H9 (cell line): ENCODE results near the gene NEMP1. TPM values are rescaled to one million over a fixed set of nuclear protein-coding genes. Genes with fewer than 3 reads are reported as not detected.

Source experiments
- DNase-seq: peaks from one replicate; pipeline ENCODE4 v3.0.0-alpha.2; 2017
- H2AFZ ChIP-seq: one replicate; pipeline ENCODE4 v1.6.1; 2013; ENCODE audit warnings: mild to moderate bottlenecking, low read length, control low read depth, moderate library complexity
- H2AK5ac ChIP-seq: 2 replicates; pipeline ENCODE4 v1.6.1; 2013; ENCODE audit warnings: low read length, control low read depth, mixed read lengths; ENCODE audit not compliant: insufficient read length
- H2BK120ac ChIP-seq: one replicate; pipeline ENCODE4 v1.6.1; 2013; ENCODE audit warnings: low read depth, mild to moderate bottlenecking, low read length, control low read depth, inconsistent platforms; ENCODE audit not compliant: poor library complexity, severe bottlenecking
- H2BK12ac ChIP-seq: 2 replicates; pipeline ENCODE4 v1.6.1; 2013; ENCODE audit warnings: low read length, control low read depth, mixed read lengths, low read depth; ENCODE audit not compliant: insufficient read length
- H2BK15ac ChIP-seq: 2 replicates; pipeline ENCODE4 v1.6.1; 2013; ENCODE audit warnings: low read depth, low read length, control low read depth
- H2BK20ac ChIP-seq: one replicate; pipeline ENCODE4 v1.6.1; 2013; ENCODE audit warnings: low read depth, mild to moderate bottlenecking, low read length, control low read depth, inconsistent platforms; ENCODE audit not compliant: poor library complexity, severe bottlenecking
- H2BK5ac ChIP-seq: 2 replicates; pipeline ENCODE4 v1.6.1; 2013; ENCODE audit warnings: low read length, control low read depth, mixed read lengths; ENCODE audit not compliant: insufficient read length
- H3K14ac ChIP-seq: 2 replicates; pipeline ENCODE4 v1.6.1; 2013; ENCODE audit warnings: low read length, control low read depth; ENCODE audit not compliant: insufficient read depth
- H3K18ac ChIP-seq: 2 replicates; pipeline ENCODE4 v1.6.1; 2013; ENCODE audit warnings: low read depth, mild to moderate bottlenecking, mixed read lengths, low read length, control low read depth; ENCODE audit not compliant: insufficient read length
- H3K23ac ChIP-seq: 2 replicates; pipeline ENCODE4 v1.6.1; 2013; ENCODE audit warnings: low read length, control low read depth, mixed read lengths, low read depth; ENCODE audit not compliant: insufficient read length
- H3K23me2 ChIP-seq: 2 replicates; pipeline ENCODE4 v1.6.1; 2013; ENCODE audit warnings: low read depth, mild to moderate bottlenecking, mixed read lengths, low read length, control low read depth; ENCODE audit not compliant: insufficient read length, poor library complexity, severe bottlenecking
- H3K27ac ChIP-seq: 2 replicates; pipeline ENCODE4 v1.5.1; 2013; ENCODE audit warnings: low read length, control low read depth, mixed read lengths, low read depth; ENCODE audit not compliant: insufficient read length
- H3K27me3 ChIP-seq: 2 replicates; pipeline ENCODE4 v1.6.1; 2013; ENCODE audit warnings: low read length, control low read depth, inconsistent platforms; ENCODE audit not compliant: insufficient read depth
- H3K4ac ChIP-seq: 2 replicates; pipeline ENCODE4 v1.6.1; 2013; ENCODE audit warnings: low read depth, mild to moderate bottlenecking, control low read depth, inconsistent platforms, low read length, moderate library complexity
- H3K4me1 ChIP-seq: 2 replicates; pipeline ENCODE4 v1.6.1; 2013; ENCODE audit warnings: low read length, control low read depth, inconsistent platforms; ENCODE audit not compliant: insufficient read depth
- H3K4me2 ChIP-seq: 2 replicates; pipeline ENCODE4 v1.6.1; 2013; ENCODE audit warnings: low read length, control low read depth, mixed read lengths; ENCODE audit not compliant: insufficient read length, insufficient read depth
- H3K56ac ChIP-seq: 2 replicates; pipeline ENCODE4 v1.6.1; 2013; ENCODE audit warnings: low read depth, mild to moderate bottlenecking, mixed read lengths, low read length, control low read depth; ENCODE audit not compliant: insufficient read length
- H3K79me1 ChIP-seq: 2 replicates; pipeline ENCODE4 v1.6.1; 2013; ENCODE audit warnings: low read depth, mild to moderate bottlenecking, moderate library complexity, low read length, control low read depth, inconsistent platforms; ENCODE audit not compliant: insufficient read depth, poor library complexity, severe bottlenecking
- H3K79me2 ChIP-seq: 2 replicates; pipeline ENCODE4 v1.6.1; 2013; ENCODE audit warnings: low read length, control low read depth, inconsistent platforms; ENCODE audit not compliant: insufficient read depth
- H3K9ac ChIP-seq: 2 replicates; pipeline ENCODE4 v1.6.1; 2013; ENCODE audit warnings: low read length, control low read depth, mixed read lengths; ENCODE audit not compliant: insufficient read length; ENCODE audit errors: extremely low read depth
- H3K9me3 ChIP-seq: one replicate; pipeline ENCODE4 v1.6.1; 2013; ENCODE audit warnings: low read depth, low read length, inconsistent platforms; ENCODE audit not compliant: control insufficient read depth
- H3T11ph ChIP-seq: one replicate; pipeline ENCODE4 v1.6.1; 2013; ENCODE audit warnings: mild to moderate bottlenecking, low read length, control low read depth, inconsistent platforms
- H4K20me1 ChIP-seq: one replicate; pipeline ENCODE4 v1.6.1; 2013; ENCODE audit not compliant: control insufficient read depth, insufficient read length, insufficient read depth
- H4K5ac ChIP-seq: 2 replicates; pipeline ENCODE4 v1.6.1; 2013; ENCODE audit warnings: low read depth, mild to moderate bottlenecking, mixed read lengths, low read length, control low read depth; ENCODE audit not compliant: insufficient read length
- H4K8ac ChIP-seq: replicated peaks from 2 replicates; pipeline ENCODE4 v1.6.1; 2013; ENCODE audit warnings: low read length, control low read depth, mixed read lengths, low read depth; ENCODE audit not compliant: insufficient read length
- H4K91ac ChIP-seq: 2 replicates; pipeline ENCODE4 v1.6.1; 2013; ENCODE audit warnings: low read depth, mild to moderate bottlenecking, moderate library complexity, mixed read lengths, low read length, control low read depth; ENCODE audit not compliant: insufficient read length
- H3K27ac Mint-ChIP-seq, 3 experiments: 2 replicates in 2 of 3; 3 replicates in 1 of 3; pipeline ENCODE4 v1.8.0; 2020 to 2021; ENCODE audit warnings: mixed read lengths in 3 of 3, mild to moderate bottlenecking in 1 of 3, moderate library complexity in 1 of 3
- H3K27me3 Mint-ChIP-seq: 2 replicates; pipeline ENCODE4 v1.8.0; 2021; ENCODE audit warnings: low read depth, mild to moderate bottlenecking, moderate library complexity, mixed read lengths
- H3K36me3 Mint-ChIP-seq, 3 experiments: 2 replicates in 2 of 3; 3 replicates in 1 of 3; pipeline ENCODE4 v1.8.0; 2020 to 2021; ENCODE audit warnings: low read depth in 3 of 3, mixed read lengths in 3 of 3; ENCODE audit not compliant: insufficient read depth in 1 of 3
- H3K4me1 Mint-ChIP-seq, 2 experiments: 2 replicates each; pipeline ENCODE4 v1.8.0; 2020; ENCODE audit warnings: mixed read lengths in 2 of 2
- H3K4me3 Mint-ChIP-seq, 2 experiments: 2 replicates in 1 of 2; 3 replicates in 1 of 2; pipeline ENCODE4 v1.8.0; 2020 to 2021; ENCODE audit warnings: mild to moderate bottlenecking in 2 of 2, mixed read lengths in 2 of 2, moderate library complexity in 1 of 2
- H3K9me3 Mint-ChIP-seq, 2 experiments: 2 replicates in 1 of 2; 3 replicates in 1 of 2; pipeline ENCODE4 v1.8.0; 2020; ENCODE audit warnings: mild to moderate bottlenecking in 2 of 2, mixed read lengths in 2 of 2, moderate library complexity in 1 of 2
- CTCF ChIP-seq: fragments of 200-600 bp; sonication (generic); conservative IDR thresholded peaks from 3 replicates; pipeline ENCODE4 v1.8.0; 2021; ENCODE audit warnings: antibody characterized with exemption, mild to moderate bottlenecking
- WGBS: extraction: QIAGEN DNeasy Blood & Tissue Kit; methylation state at CpG from one replicate; pipeline ENCODE4 v1.1.7; 2013; ENCODE audit warnings: missing lambda C conversion rate, low lambda C conversion rate, mixed read lengths; ENCODE audit not compliant: insufficient read length; ENCODE audit errors: extremely low coverage; 5-methylcytosine and 5-hydroxymethylcytosine counted together
- total RNA-seq: library from RNA; stranded (reverse); gene quantifications from 2 replicates; pipeline ENCODE4 v1.2.1, GENCODE V29; 2021

Gene NEMP1
- total RNA-seq, 1 experiment from 2014 or later = 50.1 TPM

- H3K9ac ChIP-seq = no peak overlapping the region
- peak overlapping the region; percentile 47 for H3K4me2 ChIP-seq
- no peaks in the 10 kb centered on the region for H3K27me3 ChIP-seq
- no peak overlapping the region for H2AFZ ChIP-seq
- H2BK15ac ChIP-seq = no peak overlapping the region
- no peak overlapping the region for H3T11ph ChIP-seq
- H2BK120ac ChIP-seq = no peak overlapping the region
- H2AK5ac ChIP-seq = no peak overlapping the region
- no peak overlapping the region for H3K4ac ChIP-seq
- peak; percentile 96 for DNase-seq
- H3K18ac ChIP-seq = no peak overlapping the region
- H3K4me1 Mint-ChIP-seq = peaks cover 29 to 44% of the 10 kb centered on the region in 2 experiments
- no peaks in the 10 kb centered on the region for H3K9me3 ChIP-seq
- peaks cover 11% of the 10 kb centered on the region for H3K23me2 ChIP-seq
- no peaks in the 10 kb centered on the region for H3K79me2 ChIP-seq
- H3K4me3 Mint-ChIP-seq = peak overlapping the region in 1 of 2 experiments; percentile 81; a peak in 3 of 5 replicates
- H4K8ac ChIP-seq = no peak overlapping the region
- H3K9me3 Mint-ChIP-seq = no peaks in the 10 kb centered on the region; a peak in 1 of 5 replicates
- peaks cover 0 to 8% (median 1%) of the 10 kb centered on the region in 3 experiments; a peak in 2 of 7 replicates for H3K36me3 Mint-ChIP-seq
- H2BK20ac ChIP-seq = no peak overlapping the region
- H2BK5ac ChIP-seq = no peak overlapping the region
- no peak overlapping the region for H3K23ac ChIP-seq
- H3K56ac ChIP-seq = no peak overlapping the region
- no peak overlapping the region for H2BK12ac ChIP-seq
- no peak overlapping the region for H3K27ac Mint-ChIP-seq
- WGBS = no CpG with 5 or more reads among the region's 9 CpGs
- H3K27ac ChIP-seq = no peak overlapping the region
- H4K5ac ChIP-seq = no peak overlapping the region
- no peak overlapping the region for H4K91ac ChIP-seq
- H3K4me1 ChIP-seq = no peaks in the 10 kb centered on the region; the same call in 1 of the 2 replicates
- no peaks in the 10 kb centered on the region for H4K20me1 ChIP-seq
- peaks cover 6% of the 10 kb centered on the region for H3K27me3 Mint-ChIP-seq
- H3K79me1 ChIP-seq = no peaks in the 10 kb centered on the region
- TF ChIP-seq CTCF = no peak; the same call in 2 of the 3 replicates
- H3K14ac ChIP-seq = no peak overlapping the region
Measured at GRCh38 chr12:57112492-57113294, 34.1 kb upstream of the NEMP1 start.
